NT2/D1 (cell line): ENCODE data around the gene FARS2.

Experiments
- SUZ12 ChIP-seq: IDR thresholded peaks from 2 replicates; pipeline ENCODE4 v1.6.1; 2011; ENCODE audit not compliant: insufficient read length, insufficient read depth; ENCODE audit errors: extremely low read depth
- YY1 ChIP-seq: IDR thresholded peaks from 2 replicates; pipeline ENCODE4 v1.6.1; 2011; ENCODE audit not compliant: insufficient read length, insufficient read depth
- ZNF274 ChIP-seq: IDR thresholded peaks from 2 replicates; pipeline ENCODE4 v1.6.1; 2011; ENCODE audit warnings: mild to moderate bottlenecking, low read depth, low read length

DNA sequence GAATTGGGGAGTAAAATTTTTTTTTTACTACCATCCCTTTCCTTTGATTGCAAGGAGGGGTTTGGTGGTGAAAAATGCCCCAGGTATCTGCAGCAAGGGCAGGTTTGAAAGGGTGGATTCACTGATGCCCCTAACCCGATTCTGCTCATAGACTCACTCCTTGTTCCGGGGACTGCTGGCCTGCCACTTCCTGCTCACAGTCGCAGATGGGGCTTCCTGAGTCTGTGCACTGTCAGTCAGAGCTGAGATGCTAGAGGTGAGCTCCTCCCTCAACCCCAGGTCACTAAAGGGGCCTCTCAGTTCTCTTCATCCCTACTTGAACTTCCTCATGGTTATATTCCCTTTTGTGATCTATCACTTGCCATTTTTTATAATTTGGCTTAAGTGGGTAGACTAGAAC, 357.9 kb downstream of the FARS2 start:
- no peak for TF ChIP-seq YY1
- no peak for TF ChIP-seq ZNF274
- no peak for TF ChIP-seq SUZ12
